Coronary artery (tissue), 2 donors: ENCODE measurements around the gene USP7.

ENCODE experiments used
- DNase-seq: peaks from one replicate; pipeline ENCODE4 v3.0.0-alpha.2; 2017; ENCODE audit warnings: low spot score
- H3K27ac ChIP-seq, 2 donors: fragments of 200-600 bp; sonication (generic); one replicate each; pipeline ENCODE4 v1.5.1; 2016 to 2019
- H3K4me3 ChIP-seq: fragments of 200-600 bp; sonication (generic); 2 replicates; pipeline ENCODE4 v1.5.1; 2016; ENCODE audit warnings: mild to moderate bottlenecking, moderate library complexity
- TF ChIP-seq, protein P1 (sequence below): fragments of 200-600 bp; sonication (generic); IDR thresholded peaks from one replicate; pipeline ENCODE4 v1.5.1; 2019; ENCODE audit warnings: antibody characterized with exemption

USP7 gene

GRCh38 chr16:8868416-8869211 is 95.1 kb downstream of the USP7 start, which contains the start of gene CARHSP1:
TSS of gene CARHSP1 (minus strand) at chr16:8869006. CDS start at chr16:8859328, 9,678 bp downstream.
- Histone ChIP-seq H3K4me3 (peak within 1 kb of the TSS; percentile 81), H3K27ac (peak within 1 kb of the TSS; percentile 68 to 92)
- peak; percentile 94 for DNase-seq
- TF ChIP-seq, protein P1, sequence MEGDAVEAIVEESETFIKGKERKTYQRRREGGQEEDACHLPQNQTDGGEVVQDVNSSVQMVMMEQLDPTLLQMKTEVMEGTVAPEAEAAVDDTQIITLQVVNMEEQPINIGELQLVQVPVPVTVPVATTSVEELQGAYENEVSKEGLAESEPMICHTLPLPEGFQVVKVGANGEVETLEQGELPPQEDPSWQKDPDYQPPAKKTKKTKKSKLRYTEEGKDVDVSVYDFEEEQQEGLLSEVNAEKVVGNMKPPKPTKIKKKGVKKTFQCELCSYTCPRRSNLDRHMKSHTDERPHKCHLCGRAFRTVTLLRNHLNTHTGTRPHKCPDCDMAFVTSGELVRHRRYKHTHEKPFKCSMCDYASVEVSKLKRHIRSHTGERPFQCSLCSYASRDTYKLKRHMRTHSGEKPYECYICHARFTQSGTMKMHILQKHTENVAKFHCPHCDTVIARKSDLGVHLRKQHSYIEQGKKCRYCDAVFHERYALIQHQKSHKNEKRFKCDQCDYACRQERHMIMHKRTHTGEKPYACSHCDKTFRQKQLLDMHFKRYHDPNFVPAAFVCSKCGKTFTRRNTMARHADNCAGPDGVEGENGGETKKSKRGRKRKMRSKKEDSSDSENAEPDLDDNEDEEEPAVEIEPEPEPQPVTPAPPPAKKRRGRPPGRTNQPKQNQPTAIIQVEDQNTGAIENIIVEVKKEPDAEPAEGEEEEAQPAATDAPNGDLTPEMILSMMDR = no peak

GRCh38 chr16:8867932-8868415 is 95.7 kb downstream of the USP7 start:
- DNase-seq = no peak
- H3K27ac ChIP-seq = peak overlapping the region; percentile 68 to 92
- TF ChIP-seq, protein P1 = no peak
- peak overlapping the region; percentile 81 for H3K4me3 ChIP-seq

DNA sequence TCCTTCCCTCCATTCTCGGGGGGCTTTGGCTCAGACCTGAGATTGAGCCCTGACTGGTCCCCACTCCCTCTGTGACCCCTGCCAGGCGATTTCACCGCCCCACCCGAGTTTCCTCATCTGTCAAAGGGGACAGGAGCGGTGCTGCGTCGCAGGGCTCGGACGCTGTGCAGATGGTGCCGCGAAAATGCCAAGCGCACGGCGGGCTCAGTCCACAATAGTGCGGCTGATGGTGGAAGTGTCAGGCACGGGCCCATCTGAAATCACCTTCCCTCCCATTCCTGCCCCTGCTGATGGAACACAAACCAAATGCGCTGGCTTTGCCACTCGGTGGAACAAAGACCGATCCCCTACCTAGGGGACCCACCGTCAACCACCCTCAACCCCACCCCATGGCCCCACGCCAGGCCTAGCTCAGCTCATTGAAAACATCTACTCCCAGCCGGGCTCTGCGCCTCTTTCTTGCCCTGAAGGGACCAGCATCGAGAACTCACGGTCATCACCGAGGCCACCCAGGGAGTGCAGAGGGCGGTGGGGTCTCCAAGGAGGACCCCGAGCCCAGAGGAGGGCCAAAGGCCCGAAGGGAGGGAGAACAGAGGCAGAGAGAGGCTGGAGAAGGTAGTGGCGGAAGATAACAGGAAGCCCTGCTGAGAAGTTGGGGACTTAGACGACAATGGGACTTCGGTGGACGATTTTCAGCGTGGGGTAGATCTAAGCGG is 96.3 kb downstream of the USP7 start:
- DNase-seq = no peak
- TF ChIP-seq, protein P1 = no peak
- Histone ChIP-seq H3K4me3 (peak overlapping the region; percentile 81), H3K27ac (peak overlapping the region; percentile 68 to 92)

DNA sequence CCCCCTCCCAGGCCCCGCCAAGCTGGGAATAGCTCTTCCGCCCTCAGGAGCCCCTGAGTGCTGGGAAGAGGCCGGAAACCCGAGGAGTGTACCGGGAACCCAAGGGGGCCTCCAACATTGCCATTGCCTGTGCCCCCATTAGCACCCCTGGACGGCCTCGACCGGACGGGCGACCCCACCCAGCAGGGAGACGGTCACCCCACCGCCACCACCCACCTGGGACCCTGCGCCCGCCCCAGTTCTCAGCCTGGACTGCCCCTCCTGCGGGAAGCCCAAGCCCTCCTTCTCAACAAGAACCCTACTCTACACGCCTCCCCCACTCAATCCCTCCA is 96.9 kb downstream of the USP7 start:
- DNase-seq = no peak
- TF ChIP-seq, protein P1 = no peak
- Histone ChIP-seq H3K4me3 (peak overlapping the region; percentile 81), H3K27ac (peak overlapping the region; percentile 68 to 92)

DNA sequence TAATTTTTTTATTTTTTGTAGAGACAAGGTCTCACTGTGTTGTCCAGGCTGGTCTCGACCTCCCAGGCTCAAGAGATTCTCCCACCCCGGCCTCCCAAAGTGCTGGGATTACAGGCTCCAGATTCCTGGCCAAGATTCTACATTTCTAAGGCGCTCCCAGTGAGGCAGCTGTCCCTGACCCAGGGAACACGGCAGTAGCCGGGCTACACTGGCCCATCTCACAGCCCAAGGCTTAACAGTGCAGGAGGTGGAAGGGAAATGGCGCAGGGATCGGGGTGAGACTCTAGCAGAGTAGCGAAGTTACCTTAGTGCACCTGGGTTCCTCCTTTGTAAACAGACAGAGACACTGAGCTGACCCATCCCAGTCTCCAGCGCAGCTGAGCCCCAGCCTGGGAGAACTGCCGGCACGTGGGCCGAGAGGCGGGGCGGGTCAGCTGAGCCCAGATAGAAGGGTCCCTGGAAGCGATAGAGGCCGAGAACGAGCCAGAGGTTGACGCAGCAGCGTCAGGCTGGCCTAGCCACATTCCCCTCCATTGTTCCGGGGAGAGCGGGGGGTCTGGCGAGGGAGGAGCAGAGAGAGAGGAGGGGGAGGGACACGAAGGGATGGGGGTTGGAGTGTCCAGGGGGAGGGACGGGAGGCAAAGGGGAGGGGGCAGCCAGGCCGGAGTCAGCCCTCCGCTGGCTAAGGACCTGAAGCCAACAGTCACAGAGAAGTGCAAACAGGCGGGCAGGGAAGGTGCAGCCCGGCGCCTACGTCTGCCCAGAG is 97.4 kb downstream of the USP7 start:
- Histone ChIP-seq H3K27ac (peak overlapping the region; percentile 68 to 92), H3K4me3 (peak overlapping the region; percentile 81)
- TF ChIP-seq, protein P1 = no peak
- no peak for DNase-seq

- DNase-seq = no peak
- TF ChIP-seq, protein P1 = no peak
- peak overlapping the region; percentile 27 to 75 for H3K27ac ChIP-seq
- peak overlapping the region; percentile 51 for H3K4me3 ChIP-seq
These were observed 98.4 kb downstream of the USP7 start for GRCh38 chr16:8865145-8865882.
